IPS-18c (cell line): ENCODE measurements around the gene TFF3.

Experiments used
- H3K4me3 ChIP-seq: 2 replicates; pipeline ENCODE4 v1.7.0; 2013; ENCODE audit warnings: low read depth, mild to moderate bottlenecking, low read length, moderate library complexity; ENCODE audit not compliant: insufficient read depth
- H3K9me3 ChIP-seq: one replicate; pipeline ENCODE4 v1.6.1; 2013; ENCODE audit warnings: mild to moderate bottlenecking, low read length, moderate library complexity; ENCODE audit not compliant: control insufficient read depth, insufficient read depth

Gene TFF3

DNA sequence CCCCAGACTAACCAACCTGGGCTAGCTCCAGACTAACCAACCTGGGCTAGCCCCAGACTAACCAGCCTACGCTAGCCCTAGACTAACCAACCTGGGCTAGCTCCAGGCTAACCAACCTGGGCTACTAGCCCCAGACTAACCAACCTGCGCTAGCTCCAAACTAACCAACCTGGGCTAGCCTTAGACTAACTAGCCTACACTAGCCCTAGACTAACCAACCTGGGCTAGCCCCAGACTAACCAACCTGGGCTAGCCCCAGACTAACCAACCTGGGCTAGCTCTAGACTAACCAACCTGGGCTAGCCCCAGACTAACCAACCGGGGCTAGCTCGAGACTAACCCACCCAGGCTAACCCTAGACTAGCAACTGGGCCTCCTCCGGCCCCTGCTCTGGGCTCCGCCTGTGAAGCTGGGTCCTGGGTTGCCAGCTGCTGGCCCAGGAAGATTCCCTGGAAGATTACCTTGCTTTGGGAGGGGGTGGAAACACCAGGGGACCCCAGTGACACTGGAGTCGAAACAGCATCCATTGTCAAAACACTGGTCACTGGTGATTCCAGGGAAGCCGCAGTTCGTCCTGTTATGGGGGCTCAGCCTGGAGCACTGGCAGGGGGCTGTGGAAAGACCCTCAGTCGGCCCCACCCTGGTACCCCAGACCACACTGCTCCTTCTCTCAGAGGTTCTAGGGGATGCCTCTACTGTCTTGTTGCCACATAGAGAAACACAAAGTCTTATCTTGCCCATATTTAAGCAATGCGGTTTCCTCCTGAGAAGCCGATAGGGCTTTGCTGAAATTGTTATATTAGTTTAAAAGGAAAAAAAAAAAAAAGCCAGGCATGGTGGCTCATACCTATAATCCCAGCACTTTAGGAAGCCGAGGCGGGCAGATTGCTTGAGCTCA is 34.5 kb upstream of the TFF3 start:
- Histone ChIP-seq H3K4me3 (no peak overlapping the region), H3K9me3 (no peaks in the 10 kb centered on the region)

DNA sequence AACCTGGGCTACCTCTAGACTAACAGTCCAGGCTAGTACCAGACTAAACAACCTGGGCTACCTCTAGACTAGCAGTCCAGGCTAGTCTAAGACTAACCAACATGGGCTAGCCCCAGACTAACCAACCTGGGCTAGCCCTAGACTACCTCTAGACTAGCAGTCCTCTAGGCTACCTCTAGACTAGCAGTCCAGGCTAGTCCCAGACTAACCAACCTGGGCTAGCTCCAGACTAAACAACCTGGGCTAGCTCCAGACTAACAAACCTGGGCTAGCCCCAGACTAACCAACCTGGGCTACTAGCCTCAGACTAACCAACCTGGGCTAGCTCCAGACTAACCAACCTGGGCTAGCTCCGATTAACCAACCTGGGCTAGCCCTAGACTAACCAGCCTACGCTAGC is 33.6 kb upstream of the TFF3 start:
- Histone ChIP-seq H3K9me3 (no peaks in the 10 kb centered on the region), H3K4me3 (no peak overlapping the region)

DNA sequence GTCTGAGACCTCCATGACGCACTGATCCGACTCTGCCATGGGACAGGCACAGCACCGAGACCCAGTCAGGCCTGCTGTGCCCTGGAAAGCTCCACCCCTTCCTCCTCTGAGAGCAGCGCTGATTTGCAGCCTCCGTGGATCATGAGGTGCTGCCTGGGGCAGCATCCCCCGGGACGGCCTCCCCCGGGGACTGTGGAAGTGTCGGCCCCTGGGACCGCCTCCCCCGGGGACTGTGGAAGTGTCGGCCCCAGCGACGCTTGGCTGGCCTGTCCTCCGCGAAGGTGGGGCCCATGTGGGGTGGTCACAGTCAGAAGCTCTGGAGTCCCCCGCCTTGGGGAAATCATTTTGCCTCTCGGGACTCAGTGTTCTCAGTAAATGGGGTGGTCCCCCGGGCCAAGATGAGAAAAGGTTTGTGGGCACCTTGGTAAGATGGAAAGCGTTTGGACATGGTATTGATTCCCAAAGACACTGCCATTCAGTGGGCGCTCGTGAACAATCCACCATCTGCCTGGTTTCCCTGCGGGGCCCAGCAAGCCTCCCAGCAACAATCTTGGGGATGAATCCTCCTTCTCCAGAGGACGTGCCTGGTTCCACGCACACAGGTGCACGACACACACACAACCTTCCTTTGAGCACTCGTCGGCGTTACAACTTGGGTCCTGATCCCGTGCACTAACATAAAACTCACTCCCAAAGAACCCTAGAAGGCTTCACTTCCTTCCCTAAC is 32.6 kb upstream of the TFF3 start:
- no peak overlapping the region for H3K4me3 ChIP-seq
- no peaks in the 10 kb centered on the region for H3K9me3 ChIP-seq

DNA sequence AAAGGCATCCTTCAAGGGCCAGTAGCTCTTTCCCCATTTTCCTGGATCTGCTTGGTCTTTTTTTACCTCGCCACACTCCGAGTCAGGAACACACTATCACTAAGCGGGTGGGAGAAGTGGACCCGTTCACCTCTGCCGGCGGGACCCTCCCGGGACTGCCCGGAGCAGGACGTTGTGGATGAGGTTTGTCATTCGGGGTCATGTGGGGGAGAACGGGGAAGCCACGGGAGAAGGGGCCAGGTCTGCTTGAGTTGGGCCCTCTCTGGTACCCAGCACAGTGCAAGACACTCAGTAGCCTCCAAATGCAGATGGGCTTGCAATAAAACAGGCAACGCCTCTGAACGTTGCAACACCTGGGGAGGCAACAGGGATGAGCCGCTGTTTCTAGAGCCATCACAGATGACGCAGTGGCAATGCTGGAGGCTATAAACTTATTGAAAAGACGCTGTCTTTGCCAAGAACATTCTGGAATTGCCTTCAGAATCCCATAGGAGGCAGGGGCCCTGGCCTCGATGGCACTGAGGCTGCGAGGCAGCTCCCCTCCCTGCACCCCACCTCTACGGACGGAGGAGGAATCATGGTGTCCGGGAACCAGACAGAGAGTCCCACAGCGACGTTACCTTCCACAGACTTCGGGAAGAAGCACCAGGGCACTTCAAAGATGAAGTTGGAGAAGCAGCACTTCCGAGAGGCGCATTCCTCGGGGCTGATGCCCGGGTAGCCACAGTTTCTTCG is 31.8 kb upstream of the TFF3 start:
- Histone ChIP-seq H3K9me3 (no peaks in the 10 kb centered on the region), H3K4me3 (no peak overlapping the region)

DNA sequence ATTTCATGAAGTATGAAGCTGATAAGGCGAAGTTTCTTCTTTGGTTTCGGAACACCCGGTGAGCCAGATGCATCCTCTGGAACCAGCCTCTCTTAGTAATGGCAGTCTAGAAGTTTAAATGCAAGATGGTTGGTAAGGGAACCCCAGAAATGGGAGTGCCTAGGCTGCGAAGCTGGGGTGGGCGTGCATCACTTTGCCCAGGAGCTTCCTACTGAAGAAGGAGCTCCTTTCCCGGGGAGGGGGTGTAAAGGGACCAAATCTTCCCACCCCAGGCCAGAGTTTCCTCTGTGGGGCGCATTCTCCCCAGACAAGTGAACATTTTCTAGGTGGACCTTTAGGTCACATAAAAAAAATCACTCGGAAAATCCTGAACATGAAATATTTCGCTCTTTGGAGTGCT is 31.2 kb upstream of the TFF3 start:
- Histone ChIP-seq H3K4me3 (no peak overlapping the region), H3K9me3 (no peaks in the 10 kb centered on the region)

GRCh38 chr21:42344631-42345030 is 29.4 kb upstream of the TFF3 start:
- H3K9me3 ChIP-seq, result no peaks in the 10 kb centered on the region
- no peak overlapping the region for H3K4me3 ChIP-seq

DNA sequence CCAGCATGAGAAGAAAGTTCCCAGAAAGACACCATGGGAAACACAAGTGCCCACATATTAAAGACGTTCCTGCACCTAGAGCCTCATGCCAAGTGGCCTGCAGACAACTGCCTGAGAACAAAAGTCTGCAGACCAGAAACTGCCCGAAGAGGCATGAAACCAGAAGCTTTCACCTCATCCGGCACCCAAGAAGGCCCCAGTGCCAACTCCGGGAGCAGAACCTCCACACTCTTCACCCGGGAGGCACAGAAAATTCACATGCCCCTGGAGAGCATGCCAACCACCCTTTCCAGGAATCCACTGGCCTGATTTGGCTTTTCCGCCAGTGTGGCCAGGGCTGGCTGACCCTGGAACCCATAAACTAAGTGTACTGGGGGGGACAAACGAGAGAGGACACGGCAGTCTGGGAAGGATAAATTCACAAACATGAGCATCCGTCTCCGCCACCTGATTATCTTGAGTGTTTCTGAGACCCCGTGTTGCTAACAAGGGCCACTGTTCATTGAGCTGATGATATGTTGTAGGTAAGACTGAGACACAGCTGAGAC is 28.8 kb upstream of the TFF3 start:
- no peaks in the 10 kb centered on the region for H3K9me3 ChIP-seq

DNA sequence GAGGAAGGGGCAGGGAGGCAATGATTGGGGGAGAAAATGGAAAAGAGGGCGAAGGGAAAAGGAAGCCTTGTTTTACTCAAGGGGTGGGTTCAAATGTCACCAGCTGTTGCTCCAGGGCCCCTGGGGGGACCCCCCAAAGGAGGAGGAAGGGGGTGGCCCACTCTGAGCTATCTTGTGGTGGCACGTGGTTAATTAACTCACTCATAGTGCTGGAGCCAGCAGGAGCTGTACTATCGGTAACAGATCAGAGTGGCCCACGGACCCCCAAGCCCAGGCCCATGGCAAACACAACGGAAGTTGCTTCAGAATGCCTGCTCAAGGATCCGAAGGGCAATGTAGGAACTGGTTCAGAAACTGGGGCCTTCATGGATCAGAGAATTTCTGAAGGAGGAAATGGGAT is 28.3 kb upstream of the TFF3 start:
- Histone ChIP-seq H3K9me3 (no peaks in the 10 kb centered on the region), H3K4me3 (no peak overlapping the region)

More for the DNA sequence above, 28.8 kb upstream of the TFF3 start:
- H3K4me3 ChIP-seq, result no peak overlapping the region

- H3K9me3 ChIP-seq, result no peaks in the 10 kb centered on the region
- no peak overlapping the region for H3K4me3 ChIP-seq
Measured at GRCh38 chr21:42343101-42343500, 27.9 kb upstream of the TFF3 start.

DNA sequence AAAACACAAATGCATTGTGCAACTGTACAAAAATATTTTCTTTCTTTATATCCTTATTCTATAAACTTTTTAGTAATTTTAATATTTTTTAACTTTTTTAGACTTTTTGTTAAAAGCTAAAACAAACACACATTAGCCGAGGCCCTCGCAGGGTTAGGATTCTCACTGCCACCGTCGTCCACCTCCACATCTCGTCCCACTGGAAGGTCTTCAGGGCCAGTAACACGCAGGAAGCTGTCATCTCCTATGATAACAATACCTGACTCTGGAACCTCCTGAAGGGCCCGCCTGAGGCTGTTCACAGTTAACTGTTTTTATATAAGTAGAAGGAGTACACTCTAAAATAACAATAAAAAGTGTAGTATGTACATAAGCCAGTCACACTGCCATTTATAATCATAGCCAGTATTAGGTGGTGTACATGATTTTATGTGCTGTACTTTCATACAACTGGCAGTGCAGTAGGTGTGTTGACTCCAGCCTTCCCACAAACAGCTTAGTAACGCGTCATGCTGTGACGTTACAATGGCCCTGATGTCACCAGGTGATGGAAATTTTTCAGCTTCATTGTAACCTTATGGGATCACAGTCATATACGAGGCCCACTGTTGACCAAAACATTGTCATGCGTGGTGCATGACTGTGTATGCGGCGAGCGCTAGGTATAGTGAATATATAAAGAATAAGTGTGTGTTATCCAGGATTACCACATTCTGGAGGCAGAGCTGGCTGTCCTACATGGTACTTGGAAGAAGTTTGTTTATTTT is 26.8 kb upstream of the TFF3 start:
- no peaks in the 10 kb centered on the region for H3K9me3 ChIP-seq
- H3K4me3 ChIP-seq, result no peak overlapping the region

DNA sequence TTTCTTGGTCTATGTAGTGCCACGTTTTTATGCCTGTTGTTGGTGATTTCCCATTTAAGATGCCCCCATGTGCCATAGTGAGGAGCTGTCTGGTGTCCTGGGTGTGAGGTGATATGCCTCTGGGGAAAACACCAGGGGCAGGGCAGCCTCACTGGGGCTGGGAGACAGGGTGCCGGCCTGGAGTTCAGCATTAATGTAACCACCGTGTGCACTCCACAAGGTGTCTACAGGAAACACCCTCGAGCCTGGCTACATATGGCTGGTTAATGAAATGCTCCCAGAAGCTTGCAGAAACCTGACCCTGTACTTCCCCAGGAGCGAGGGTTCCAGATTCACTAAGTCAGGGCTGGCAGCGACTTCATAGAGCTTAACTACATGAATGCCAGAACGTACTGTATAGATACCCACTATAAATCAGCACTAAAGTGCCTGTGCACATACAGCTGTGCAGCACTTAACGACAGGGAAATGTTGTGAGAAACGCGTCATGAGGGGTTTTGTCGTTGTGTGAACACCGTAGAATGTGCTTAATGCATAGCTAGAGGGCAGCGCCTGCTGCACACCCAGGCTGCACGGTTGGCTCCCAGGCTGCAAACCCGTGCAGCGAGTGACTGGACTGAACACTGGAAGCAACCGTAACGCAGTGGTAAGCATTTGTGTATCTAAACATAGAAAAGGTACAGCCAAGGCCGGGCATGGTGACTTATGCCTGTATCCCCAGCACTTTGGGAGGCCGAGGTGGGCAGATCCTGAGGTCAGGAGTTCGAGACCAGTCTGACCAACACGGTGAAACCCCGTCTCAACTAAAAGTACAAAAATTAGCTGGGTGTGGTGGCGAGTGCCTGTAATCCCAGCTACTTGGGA is 25.2 kb upstream of the TFF3 start:
- Histone ChIP-seq H3K4me3 (no peak overlapping the region), H3K9me3 (no peaks in the 10 kb centered on the region)

DNA sequence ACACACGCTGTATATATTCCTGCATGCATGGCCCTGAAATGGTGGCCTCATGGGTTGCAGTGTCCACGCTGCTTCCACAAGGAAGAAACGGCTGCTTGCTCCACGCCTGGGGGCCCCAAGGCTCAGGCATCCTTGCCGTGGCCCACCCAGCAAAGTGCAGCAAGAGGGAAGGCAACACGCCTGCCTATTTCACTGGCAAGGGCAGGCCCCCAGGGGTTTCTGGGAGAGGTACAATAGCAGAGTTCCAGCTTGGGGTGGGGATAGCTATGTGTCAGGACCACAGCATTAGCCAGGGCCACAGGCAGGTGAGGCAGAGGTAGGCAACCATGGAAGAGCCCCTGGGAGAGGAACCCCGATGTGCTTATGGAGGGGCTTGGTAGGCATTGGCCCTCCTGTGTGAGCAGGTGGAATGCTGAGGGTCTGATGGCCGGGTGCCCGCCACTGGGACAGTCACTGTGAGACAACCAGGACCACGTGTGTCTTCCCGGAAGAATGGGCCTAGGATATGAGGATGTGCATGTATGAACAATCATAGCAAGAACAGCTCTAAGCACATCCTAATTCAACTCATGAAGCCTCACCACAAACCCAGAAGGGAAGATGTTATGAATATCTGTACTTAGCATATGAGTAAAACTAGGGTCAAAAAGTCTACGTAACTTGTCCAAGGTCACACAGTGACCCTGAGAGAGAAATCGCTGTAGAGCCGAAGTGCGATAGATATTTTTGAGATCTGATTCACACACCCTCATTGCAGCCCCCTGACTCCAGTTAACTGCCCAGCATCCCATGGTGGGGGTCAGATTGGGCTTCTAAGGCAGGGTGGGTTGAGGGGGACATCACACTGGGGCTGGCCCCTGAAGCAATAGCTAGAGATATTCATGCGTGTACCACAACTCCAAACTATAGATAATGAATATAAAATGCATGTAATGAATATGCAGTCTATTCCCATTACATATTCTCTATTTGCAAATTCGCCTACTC is 23.8 kb upstream of the TFF3 start:
- Histone ChIP-seq H3K4me3 (no peak overlapping the region), H3K9me3 (no peaks in the 10 kb centered on the region)

DNA sequence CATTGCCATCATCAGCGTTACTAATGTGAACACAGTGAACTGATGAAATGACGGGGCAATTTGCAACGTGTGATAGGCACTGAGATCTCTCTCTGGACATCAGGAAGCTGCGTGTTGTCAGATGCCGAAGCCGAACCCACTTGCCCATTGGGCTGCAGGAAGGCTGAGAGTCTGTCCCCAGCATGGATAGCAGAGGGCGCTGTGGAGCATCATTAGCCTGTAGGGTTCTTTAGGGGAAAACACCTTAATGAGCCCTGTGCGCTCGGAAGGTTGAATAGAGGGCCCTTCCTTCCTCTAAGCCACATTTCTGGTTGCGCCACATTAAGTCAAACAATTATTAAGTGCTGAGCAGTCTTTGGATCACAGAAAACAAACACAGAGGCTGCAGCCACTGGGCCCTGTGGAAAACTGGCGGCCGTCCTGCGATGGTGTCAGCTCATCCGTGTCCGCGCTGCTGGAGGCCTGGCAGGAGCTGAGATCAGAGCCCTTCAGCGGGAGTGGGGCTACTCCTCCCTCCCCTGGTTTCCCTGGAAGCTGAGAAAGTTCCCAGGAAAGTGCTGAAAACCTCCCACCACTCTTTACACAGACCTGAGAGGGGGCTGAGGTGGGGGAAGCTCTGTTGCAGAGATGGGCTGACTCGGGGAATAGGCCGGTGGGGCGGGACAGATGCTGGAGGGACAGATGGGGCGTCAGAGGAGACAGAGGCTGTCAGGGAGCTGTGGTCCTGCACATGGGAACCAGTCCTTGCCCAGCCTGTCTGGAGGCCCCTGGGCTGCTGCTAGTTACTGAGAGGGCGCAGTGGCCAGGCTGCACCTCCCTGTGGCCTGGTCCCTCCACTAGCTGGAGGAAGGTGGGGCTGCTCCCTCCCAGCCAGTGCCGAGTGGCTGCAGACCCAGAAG is 22.9 kb upstream of the TFF3 start:
- no peaks in the 10 kb centered on the region for H3K9me3 ChIP-seq
- H3K4me3 ChIP-seq, result no peak overlapping the region

- Histone ChIP-seq H3K4me3 (no peak overlapping the region), H3K9me3 (no peaks in the 10 kb centered on the region)
Measured at GRCh38 chr21:42337276-42337675, 22.1 kb upstream of the TFF3 start.
